Measurements from ENCODE around the gene RNF32.

The RNF32 gene

DNA sequence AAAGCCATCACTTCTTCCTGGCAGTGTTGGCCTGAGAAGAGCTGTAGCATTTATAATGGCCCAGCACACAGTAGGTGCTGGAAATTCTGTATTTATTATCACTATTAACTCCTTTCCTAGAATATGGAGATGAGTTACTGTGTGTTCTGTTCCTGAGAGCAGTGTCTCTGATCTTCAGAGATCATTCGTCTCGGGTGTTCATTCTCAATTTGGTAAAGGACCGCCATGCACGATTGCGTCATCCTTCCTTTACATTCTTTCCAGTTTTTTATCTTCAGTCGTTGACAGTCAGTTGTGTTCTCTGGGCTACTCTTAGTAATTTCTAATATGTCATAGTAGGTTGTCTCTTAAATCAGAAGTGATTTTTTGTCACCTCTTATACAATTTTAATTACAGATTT is 18.6 kb downstream of the RNF32 start:
- TF ChIP-seq, protein P1, sequence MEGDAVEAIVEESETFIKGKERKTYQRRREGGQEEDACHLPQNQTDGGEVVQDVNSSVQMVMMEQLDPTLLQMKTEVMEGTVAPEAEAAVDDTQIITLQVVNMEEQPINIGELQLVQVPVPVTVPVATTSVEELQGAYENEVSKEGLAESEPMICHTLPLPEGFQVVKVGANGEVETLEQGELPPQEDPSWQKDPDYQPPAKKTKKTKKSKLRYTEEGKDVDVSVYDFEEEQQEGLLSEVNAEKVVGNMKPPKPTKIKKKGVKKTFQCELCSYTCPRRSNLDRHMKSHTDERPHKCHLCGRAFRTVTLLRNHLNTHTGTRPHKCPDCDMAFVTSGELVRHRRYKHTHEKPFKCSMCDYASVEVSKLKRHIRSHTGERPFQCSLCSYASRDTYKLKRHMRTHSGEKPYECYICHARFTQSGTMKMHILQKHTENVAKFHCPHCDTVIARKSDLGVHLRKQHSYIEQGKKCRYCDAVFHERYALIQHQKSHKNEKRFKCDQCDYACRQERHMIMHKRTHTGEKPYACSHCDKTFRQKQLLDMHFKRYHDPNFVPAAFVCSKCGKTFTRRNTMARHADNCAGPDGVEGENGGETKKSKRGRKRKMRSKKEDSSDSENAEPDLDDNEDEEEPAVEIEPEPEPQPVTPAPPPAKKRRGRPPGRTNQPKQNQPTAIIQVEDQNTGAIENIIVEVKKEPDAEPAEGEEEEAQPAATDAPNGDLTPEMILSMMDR (IDR thresholded peaks at IDR 0.05; ENCODE audit: low read length), result no peak
- TF ChIP-seq EZH2 (IDR thresholded peaks at IDR 0.05; ENCODE audit: borderline replicate concordance, low read length), result no peak
- Histone ChIP-seq H3K79me2 (ENCODE audit: insufficient read depth, low read length) (no peaks in the 10 kb centered on the region), H4K20me1 (ENCODE audit: insufficient read depth, low read length) (no peaks in the 10 kb centered on the region), H3K27me3 (ENCODE audit: insufficient read depth, low read length) (no peaks in the 10 kb centered on the region), H3K9me3 (ENCODE audit: low read length) (no peaks in the 10 kb centered on the region), H3K9ac (ENCODE audit: low read length) (no peak overlapping the region), H3K4me3 (ENCODE audit: low read depth, low read length, poor library complexity, severe bottlenecking) (no peak overlapping the region), H3K36me3 (ENCODE audit: insufficient read depth, low read length) (no peaks in the 10 kb centered on the region), H3K27ac (ENCODE audit: low read depth, low read length, poor library complexity, severe bottlenecking) (no peak overlapping the region), H3K4me1 (ENCODE audit: insufficient read depth, low read length, severe bottlenecking) (no peaks in the 10 kb centered on the region), H3K9me2 (ENCODE audit: low read depth, low read length) (no peaks in the 10 kb centered on the region), H2AFZ (ENCODE audit: low read length) (no peak overlapping the region), H3F3A (ENCODE audit: insufficient read depth, low read length) (no peaks in the 10 kb centered on the region), H3K4me2 (ENCODE audit: low read length) (no peak overlapping the region)

DNA sequence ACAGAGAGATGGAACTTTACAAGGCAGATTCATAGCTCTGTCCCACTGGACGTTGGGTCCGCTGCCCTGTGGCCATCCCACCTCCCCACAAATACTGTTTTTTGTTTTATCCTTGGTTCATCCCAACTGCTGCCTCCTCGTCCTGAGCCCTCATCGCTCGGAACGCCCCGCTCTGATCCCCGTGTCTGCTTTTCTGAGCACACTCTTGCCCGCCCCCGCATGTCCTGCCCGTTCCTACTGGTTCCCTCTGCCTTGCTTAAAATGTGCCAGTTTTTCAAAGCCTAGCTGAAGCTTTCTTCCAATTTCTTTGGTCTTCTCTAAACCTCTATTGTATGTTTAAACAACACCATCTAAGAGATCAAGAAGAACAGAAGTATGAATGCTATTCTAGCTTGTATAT is 19.4 kb downstream of the RNF32 start:
- no peaks in the 10 kb centered on the region for H4K20me1 ChIP-seq (ENCODE audit: insufficient read depth, low read length)
- no peak overlapping the region for H3K4me3 ChIP-seq (ENCODE audit: low read depth, low read length, poor library complexity, severe bottlenecking)
- no peaks in the 10 kb centered on the region for H3F3A ChIP-seq (ENCODE audit: insufficient read depth, low read length)
- H2AFZ ChIP-seq (ENCODE audit: low read length), result no peak overlapping the region
- H3K9ac ChIP-seq (ENCODE audit: low read length), result no peak overlapping the region
- H3K27ac ChIP-seq (ENCODE audit: low read depth, low read length, poor library complexity, severe bottlenecking), result no peak overlapping the region
- H3K4me1 ChIP-seq (ENCODE audit: insufficient read depth, low read length, severe bottlenecking), result no peaks in the 10 kb centered on the region
- H3K4me2 ChIP-seq (ENCODE audit: low read length), result no peak overlapping the region
- H3K27me3 ChIP-seq (ENCODE audit: insufficient read depth, low read length), result no peaks in the 10 kb centered on the region
- TF ChIP-seq, protein P1 (IDR thresholded peaks at IDR 0.05; ENCODE audit: low read length), result no peak
- no peak for TF ChIP-seq EZH2 (IDR thresholded peaks at IDR 0.05; ENCODE audit: borderline replicate concordance, low read length)
- no peaks in the 10 kb centered on the region for H3K36me3 ChIP-seq (ENCODE audit: insufficient read depth, low read length)
- H3K79me2 ChIP-seq (ENCODE audit: insufficient read depth, low read length), result no peaks in the 10 kb centered on the region
- H3K9me3 ChIP-seq (ENCODE audit: low read length), result no peaks in the 10 kb centered on the region
- H3K9me2 ChIP-seq (ENCODE audit: low read depth, low read length), result no peaks in the 10 kb centered on the region

DNA sequence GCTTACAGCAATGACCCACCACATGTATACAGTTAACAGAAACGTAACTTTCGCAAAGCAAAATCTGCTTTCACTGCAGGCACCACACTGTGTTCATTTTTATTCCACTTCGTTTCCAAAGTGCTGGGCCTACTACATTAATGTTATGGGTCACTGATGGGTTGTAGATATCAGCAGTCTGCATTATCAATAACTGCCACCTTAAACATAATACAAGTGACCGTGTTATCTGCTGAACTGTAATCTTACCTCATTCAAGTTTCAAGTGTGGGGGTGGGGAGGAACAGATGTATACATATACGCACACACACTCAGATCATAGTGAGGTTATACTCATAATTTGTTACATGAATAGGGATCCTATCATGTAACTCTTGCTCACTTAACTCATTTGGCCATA is 21.1 kb downstream of the RNF32 start:
- H3K4me2 ChIP-seq (ENCODE audit: low read length), result no peak overlapping the region
- no peak overlapping the region for H2AFZ ChIP-seq (ENCODE audit: low read length)
- no peak overlapping the region for H3K9ac ChIP-seq (ENCODE audit: low read length)
- H3K79me2 ChIP-seq (ENCODE audit: insufficient read depth, low read length), result no peaks in the 10 kb centered on the region
- no peaks in the 10 kb centered on the region for H3K9me2 ChIP-seq (ENCODE audit: low read depth, low read length)
- no peaks in the 10 kb centered on the region for H3F3A ChIP-seq (ENCODE audit: insufficient read depth, low read length)
- no peaks in the 10 kb centered on the region for H4K20me1 ChIP-seq (ENCODE audit: insufficient read depth, low read length)
- no peak overlapping the region for H3K4me3 ChIP-seq (ENCODE audit: low read depth, low read length, poor library complexity, severe bottlenecking)
- H3K27ac ChIP-seq (ENCODE audit: low read depth, low read length, poor library complexity, severe bottlenecking), result no peak overlapping the region
- no peak for TF ChIP-seq EZH2 (IDR thresholded peaks at IDR 0.05; ENCODE audit: borderline replicate concordance, low read length)
- TF ChIP-seq, protein P1 (IDR thresholded peaks at IDR 0.05; ENCODE audit: low read length), result no peak
- no peaks in the 10 kb centered on the region for H3K36me3 ChIP-seq (ENCODE audit: insufficient read depth, low read length)
- no peaks in the 10 kb centered on the region for H3K9me3 ChIP-seq (ENCODE audit: low read length)
- no peaks in the 10 kb centered on the region for H3K27me3 ChIP-seq (ENCODE audit: insufficient read depth, low read length)
- no peaks in the 10 kb centered on the region for H3K4me1 ChIP-seq (ENCODE audit: insufficient read depth, low read length, severe bottlenecking)
